DMS53 treated with DMSO at 0.1 percent for 48 hours (cell line): ENCODE data around the gene ZFP14.
"Not testable (repeated sequence)": the region's sequence is repeated elsewhere in the genome, so short reads cannot be mapped to it uniquely, and the experiment has no call there.

Experiments
- DNase-seq: peaks from one replicate; lab custom pipeline; 2025; ENCODE audit not compliant: unreplicated experiment; lab: John Stamatoyannopoulos, UW

The ZFP14 gene

GRCh38 chr19:36331353-36332228 is 47.4 kb downstream of the ZFP14 start:
- DNase-seq: peak; percentile 100

- no peak for DNase-seq
Observed at GRCh38 chr19:36330216-36330615, 48.8 kb downstream of the ZFP14 start.

- DNase-seq: not testable (repeated sequence)
Observed at GRCh38 chr19:36329534-36329933, 49.5 kb downstream of the ZFP14 start.

GRCh38 chr19:36326649-36327048 is 52.4 kb downstream of the ZFP14 start:
- not testable (repeated sequence) for DNase-seq

GRCh38 chr19:36315164-36315563 is 63.8 kb downstream of the ZFP14 start:
- DNase-seq: not testable (repeated sequence)

- DNase-seq: not testable (repeated sequence)
Observed at GRCh38 chr19:36314053-36314452, 64.9 kb downstream of the ZFP14 start.

GRCh38 chr19:36311098-36311760 is 67.8 kb downstream of the ZFP14 start:
- DNase-seq: not testable (repeated sequence)

- DNase-seq: not testable (repeated sequence)
Observed at GRCh38 chr19:36310416-36310990, 68.5 kb downstream of the ZFP14 start.

GRCh38 chr19:36309759-36310158 is 69.2 kb downstream of the ZFP14 start:
- DNase-seq: not testable (repeated sequence)

- DNase-seq: not testable (repeated sequence)
Observed at GRCh38 chr19:36309309-36309708, 69.7 kb downstream of the ZFP14 start.

GRCh38 chr19:36292317-36292716 is 86.7 kb downstream of the ZFP14 start:
- not testable (repeated sequence) for DNase-seq
